ENCODE results near the gene SMYD3.

- TF ChIP-seq POLR2A (IDR thresholded peaks at IDR 0.05): no peak
- no peak for TF ChIP-seq EP300 (IDR thresholded peaks at IDR 0.05)
- TF ChIP-seq POLR2AphosphoS5 (IDR thresholded peaks at IDR 0.05): no peak
These were observed 346.7 kb downstream of the SMYD3 start for GRCh38 chr1:246160374-246160773.

All from gastroesophageal sphincter (tissue), 2 donors.